K562 (cell line): Measurements from ENCODE around the gene PRUNE1. TPM values are rescaled to one million over a fixed set of nuclear protein-coding genes. Genes with fewer than 3 reads are reported as not detected.
A peak's percentile ranks its signal among the peaks of the same experiment; 100 is the strongest.

Experiments used
- ATAC-seq: fragments of 200-7000 bp; cut with Tn5 transposase; 3 replicates; pipeline ENCODE4 v1.9.1; 2020; ENCODE audit warnings: moderate library complexity
- BruUV-seq: library from RNA; stranded (reverse); fragments of 400-500 nt; replicated peaks from 2 replicates; lab custom pipeline; 2021; lab: Mats Ljungman, UMichigan
- CTCF ChIA-PET: fragments of 300-600 bp; formaldehyde crosslinking; extraction: SDS; loops from one replicate; lab custom pipeline; 2021; ENCODE audit warnings: low intra/inter-chr PET ratio; lab: Yijun Ruan, JAX
- POLR2A ChIA-PET: fragments of 300-600, 350-650 bp; sonication (Branson Sonifier 250); formaldehyde crosslinking; extraction: SDS; loops from one replicate; lab custom pipeline; 2021; ENCODE audit warnings: antibody characterized with exemption, inconsistent platforms; lab: Yijun Ruan, JAX
- DNase-seq, 4 experiments: peaks; one replicate each; pipeline versions ENCODE4 v3.0.0 to v3.0.0-alpha.2; 2011 to 2018; ENCODE audit warnings: low spot score in 3 of 4, mixed read lengths in 3 of 4; ENCODE audit errors: extremely low read depth in 1 of 4
- FAIRE-seq: peaks from 2 replicates; lab custom pipeline; 2011; peaks lifted over from hg19 to GRCh38; lab: Jason Lieb, UNC
- H2AFZ ChIP-seq: 2 replicates; pipeline ENCODE4 v1.6.0; 2011; ENCODE audit warnings: low read depth, low read length, control low read depth, inconsistent platforms
- H3K27ac ChIP-seq: fragments of 200-600 bp; 3 replicates; pipeline ENCODE4 v1.8.0; 2011; ENCODE audit warnings: low read depth, mild to moderate bottlenecking, control low read depth, inconsistent platforms, low read length, moderate library complexity, mixed read lengths; ENCODE audit errors: extremely low read depth
- H3K27me3 ChIP-seq, 2 experiments: fragments of 300-600 bp in 1 of 2; 2 replicates in 1 of 2; 3 replicates in 1 of 2; pipeline versions ENCODE4 v1.6.0 to v1.8.0; 2011; ENCODE audit warnings: inconsistent platforms in 2 of 2, low read length in 2 of 2, mild to moderate bottlenecking in 1 of 2, mixed read lengths in 1 of 2, moderate library complexity in 1 of 2; ENCODE audit not compliant: control insufficient read depth in 2 of 2, insufficient read depth in 2 of 2
- H3K36me3 ChIP-seq: fragments of 300-600 bp; 3 replicates; pipeline ENCODE4 v1.8.0; 2011; ENCODE audit warnings: mild to moderate bottlenecking, low read length, inconsistent platforms; ENCODE audit not compliant: control insufficient read depth, insufficient read depth
- H3K4me1 ChIP-seq, 2 experiments: fragments of 200-600 bp in 1 of 2; replicated peaks in 1 of 2; 2 replicates in 1 of 2; 3 replicates in 1 of 2; pipeline versions ENCODE4 v1.5.1 to v1.8.0; 2011; ENCODE audit warnings: inconsistent platforms in 2 of 2, low read length in 2 of 2, mild to moderate bottlenecking in 1 of 2, mixed read lengths in 1 of 2, moderate library complexity in 1 of 2; ENCODE audit not compliant: control insufficient read depth in 2 of 2, insufficient read depth in 2 of 2
- H3K4me2 ChIP-seq: 2 replicates; pipeline ENCODE4 v1.6.1; 2011; ENCODE audit warnings: low read length, control low read depth, inconsistent platforms, mixed read lengths; ENCODE audit not compliant: insufficient read depth
- H3K4me3 ChIP-seq: fragments of 200-600 bp; sonication (generic), shearing (Covaris generic); 2 replicates; pipeline ENCODE4 v1.5.1; 2016; ENCODE audit warnings: control low read depth, inconsistent platforms
- H3K79me2 ChIP-seq: fragments of 200-600 bp; 3 replicates; pipeline ENCODE4 v1.8.0; 2011; ENCODE audit warnings: low read length, inconsistent platforms; ENCODE audit not compliant: control insufficient read depth, insufficient read depth
- H3K9ac ChIP-seq, 2 experiments: 2 replicates each; pipeline versions ENCODE4 v1.6.0 to v1.6.1; 2011; ENCODE audit warnings: low read depth in 2 of 2, low read length in 2 of 2, control low read depth in 1 of 2, inconsistent platforms in 1 of 2, mild to moderate bottlenecking in 1 of 2, mixed read lengths in 1 of 2; ENCODE audit not compliant: insufficient read depth in 1 of 2
- H3K9me1 ChIP-seq: one replicate; pipeline ENCODE4 v1.6.0; 2011; ENCODE audit warnings: inconsistent platforms, mild to moderate bottlenecking, low read length, moderate library complexity; ENCODE audit not compliant: control insufficient read depth, insufficient read depth
- H3K9me3 ChIP-seq: replicated peaks from 2 replicates; pipeline ENCODE4 v1.5.1; 2011; ENCODE audit warnings: low read depth, low read length, inconsistent platforms; ENCODE audit not compliant: control insufficient read depth, insufficient read depth
- H4K20me1 ChIP-seq: replicated peaks from 2 replicates; pipeline ENCODE4 v1.6.1; 2011; ENCODE audit warnings: low read length, inconsistent platforms, mixed read lengths; ENCODE audit not compliant: control insufficient read depth, insufficient read depth
- CGGBP1 ChIP-seq: fragments of 250-450 bp; sonication (Bioruptor Pico); IDR thresholded peaks from 2 replicates; pipeline ENCODE4 v1.9.0; 2021; ENCODE audit warnings: mild to moderate bottlenecking
- CTBP1 ChIP-seq: fragments of 450-650 bp; IDR thresholded peaks from 2 replicates; pipeline ENCODE4 v1.6.1; 2016; ENCODE audit warnings: borderline replicate concordance
- DACH1 ChIP-seq: fragments of 450-650 bp; IDR thresholded peaks from 2 replicates; pipeline ENCODE4 v1.6.1; 2018; ENCODE audit not compliant: partially characterized antibody
- ESRRA ChIP-seq: fragments of 450-650 bp; IDR thresholded peaks from 2 replicates; pipeline ENCODE4 v1.6.1; 2014; ENCODE audit warnings: low read depth, mild to moderate bottlenecking, moderate library complexity, borderline replicate concordance
- EWSR1 ChIP-seq: fragments of 450-650 bp; IDR thresholded peaks from 2 replicates; pipeline ENCODE4 v1.6.1; 2018; ENCODE audit warnings: borderline replicate concordance, mild to moderate bottlenecking, low read depth, moderate library complexity; ENCODE audit not compliant: partially characterized antibody
- KAT7 ChIP-seq: sonication (generic); formaldehyde crosslinking; IDR thresholded peaks from 2 replicates; pipeline ENCODE4 v1.8.0; 2022; ENCODE audit warnings: missing genetic modification reagents, mild to moderate bottlenecking, borderline replicate concordance
- KDM5B ChIP-seq: fragments of 200-600 bp; sonication (generic); IDR thresholded peaks from 2 replicates; pipeline ENCODE4 v1.6.1; 2012; ENCODE audit warnings: low read depth, mild to moderate bottlenecking, moderate library complexity, low read length, control low read depth, inconsistent platforms; ENCODE audit not compliant: insufficient replicate concordance
- KLF16 ChIP-seq: IDR thresholded peaks from 2 replicates; pipeline ENCODE4 v1.6.1; 2016; ENCODE audit warnings: antibody characterized with exemption
- NELFE ChIP-seq: IDR thresholded peaks from 2 replicates; pipeline ENCODE4 v1.6.1; 2011; ENCODE audit warnings: mild to moderate bottlenecking; ENCODE audit not compliant: insufficient read depth, insufficient read length
- NRF1 ChIP-seq, 2 experiments: fragments of 450-650 bp; IDR thresholded peaks in 1 of 2; conservative IDR thresholded peaks in 1 of 2; 2 replicates each; pipeline ENCODE4 v1.6.1; 2014; ENCODE audit warnings: mild to moderate bottlenecking in 2 of 2
- PHF21A ChIP-seq: fragments of 450-650 bp; IDR thresholded peaks from 2 replicates; pipeline ENCODE4 v1.6.1; 2017; ENCODE audit warnings: low read depth, borderline replicate concordance
- POLR2B ChIP-seq: fragments of 450-650 bp; IDR thresholded peaks from 2 replicates; pipeline ENCODE4 v1.6.1; 2018; ENCODE audit warnings: low read depth; ENCODE audit not compliant: partially characterized antibody
- TEAD1 ChIP-seq, 2 experiments: fragments of 450-650 bp in 1 of 2; sonication (generic) in 1 of 2; formaldehyde crosslinking; IDR thresholded peaks; 2 replicates each; pipeline versions ENCODE4 v1.4.0 to v1.8.0; 2020 to 2022; ENCODE audit warnings: mild to moderate bottlenecking in 2 of 2, missing genetic modification reagents in 1 of 2
- TGIF2 ChIP-seq: sonication (generic); formaldehyde crosslinking; IDR thresholded peaks from 2 replicates; pipeline ENCODE4 v1.8.1; 2022; ENCODE audit warnings: mild to moderate bottlenecking, missing genetic modification reagents, moderate library complexity
- USF2 ChIP-seq: sonication (generic); formaldehyde crosslinking; IDR thresholded peaks from 2 replicates; pipeline ENCODE4 v1.5.0; 2020; ENCODE audit warnings: missing genetic modification reagents
- ZBTB26 ChIP-seq: fragments of 450-650 bp; formaldehyde crosslinking; IDR thresholded peaks from 2 replicates; pipeline ENCODE4 v1.4.0; 2022; ENCODE audit warnings: missing genetic modification characterization
- ZNF551 ChIP-seq: fragments of 250-450 bp; sonication (Bioruptor Pico); IDR thresholded peaks from 2 replicates; pipeline ENCODE4 v1.5.0; 2021; ENCODE audit warnings: mild to moderate bottlenecking, moderate library complexity
- ZNF764 ChIP-seq: fragments of 250-450 bp; sonication (Bioruptor Pico); IDR thresholded peaks from 2 replicates; pipeline ENCODE4 v1.4.0; 2020; ENCODE audit warnings: low read depth, mild to moderate bottlenecking, moderate library complexity
- ZNF766 ChIP-seq: fragments of 200-800 bp; sonication (Bioruptor generic); conservative IDR thresholded peaks from 2 replicates; pipeline ENCODE4 v1.6.1; 2016; ENCODE audit warnings: missing genetic modification characterization, missing compliant biosample characterization
- ZNF79 ChIP-seq: fragments of 250-450 bp; sonication (Bioruptor Pico); IDR thresholded peaks from 2 replicates; pipeline ENCODE4 v1.4.0; 2020; ENCODE audit warnings: low read depth, mild to moderate bottlenecking, moderate library complexity
- WGBS: fragments of 100-300 bp; shearing (Covaris generic); methylation state at CpG from one replicate; pipeline ENCODE4 v1.1.6; 2016; ENCODE audit warnings: low coverage, mixed read lengths; ENCODE audit not compliant: insufficient coverage; ENCODE audit errors: missing lambda C conversion rate; 5-methylcytosine and 5-hydroxymethylcytosine counted together
- in situ Hi-C: fragments of 300-500 bp; cut with MboI; formaldehyde crosslinking; loops from 4 replicates; pipeline ENCODE4 v1.15.0; 2018; ENCODE audit warnings: inconsistent platforms, mixed read lengths
- intact Hi-C: fragments of 100-400 bp; cut with micrococcal nuclease; formaldehyde crosslinking; loops from 2 replicates; pipeline ENCODE4 v1.14.2; 2022
- polyA plus RNA-seq, 8 experiments: library from polyadenylated mRNA; depleted of rRNA in 4 of 8; stranded (reverse) in 5 of 8; unstranded in 3 of 8; fragments of >200 nt; fragmentation: Nextera tagmentation in 2 of 8; fragmentation: Illumina TruSeq in 1 of 8; extraction: Ambion mirVana in 2 of 8; extraction: Trizol in 1 of 8; gene quantifications; 2 replicates each; pipeline versions ENCODE4 v1.2.1 to v1.2.3, GENCODE V29; 2011 to 2014; ENCODE audit warnings: inconsistent platforms in 1 of 8, missing spikeins in 1 of 8
- total RNA-seq, 7 experiments: library from RNA; depleted of rRNA in 6 of 7; stranded (reverse); fragments of >200 nt in 6 of 7; fragmentation: Illumina TruSeq in 2 of 7; extraction: Trizol in 2 of 7; gene quantifications; 2 replicates each; pipeline versions ENCODE4 v1.2.1 to v1.2.3, GENCODE V29; 2011 to 2021; ENCODE audit warnings: low replicate concordance in 1 of 7

PRUNE1 gene
- total and polyA plus RNA-seq, 9 of the 15 experiments (the other 6 are each of a cell fraction or from before 2014, with no cell fraction given): 16.7 to 48.3 (median 26.2) TPM

DNA sequence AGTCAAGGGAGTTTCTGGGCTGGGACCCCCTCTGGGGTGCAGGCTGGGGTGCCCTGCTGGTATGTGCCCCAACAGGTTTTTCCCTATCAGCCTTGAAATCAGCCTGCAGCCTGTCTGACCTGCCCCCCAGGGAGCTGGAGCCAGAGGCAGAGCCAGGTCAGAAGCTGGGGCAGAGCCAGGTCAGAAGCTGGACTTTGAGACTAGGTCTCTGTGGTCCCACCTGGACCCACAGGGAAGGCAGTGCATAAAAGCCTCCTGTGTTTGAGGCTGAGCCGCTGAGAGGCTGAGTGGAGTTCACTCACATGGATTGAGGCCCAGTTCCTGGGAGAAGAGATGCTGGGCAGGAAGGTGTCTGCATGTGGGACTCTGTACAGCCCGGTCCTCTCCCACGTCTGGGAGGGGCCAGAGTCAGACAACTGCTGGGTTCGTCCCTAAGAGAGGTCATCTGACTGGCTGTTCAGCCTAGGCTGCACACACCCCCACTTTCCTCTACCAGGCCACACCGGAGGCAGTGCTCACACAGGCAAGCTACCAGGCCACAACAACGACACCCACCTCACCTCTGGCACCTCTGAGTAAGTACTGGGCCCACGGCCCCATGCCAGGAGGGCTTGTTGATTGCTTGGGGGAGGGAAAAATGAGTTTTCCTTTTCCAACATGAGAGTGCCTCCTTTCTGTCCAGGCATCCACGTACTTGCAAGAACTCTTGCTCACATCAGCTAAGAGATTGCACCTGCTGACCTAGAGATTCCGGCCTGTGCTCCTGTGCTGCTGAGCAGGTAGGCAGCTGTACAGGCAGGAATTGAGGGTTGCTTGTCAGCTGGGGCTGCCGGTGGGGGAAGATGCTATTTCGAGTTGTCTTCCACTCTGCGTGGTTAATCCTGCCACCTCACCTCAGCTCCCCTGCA, 26.2 kb upstream of the PRUNE1 start, which contains the start of gene ANXA9:
ANXA9 (plus strand) TSS at position 488 of the 908 bp plus-strand sequence. CDS start 814 bp downstream, outside the sequence.
- in situ Hi-C loops (no loop called here), intact Hi-C loops (no loop called here)
- Histone ChIP-seq H3K79me2 (no peaks in the 10 kb centered on the region; the same call in 2 of the 3 replicates), H3K4me2 (peak within 1 kb of the TSS; percentile 61), H3K9me3 (no peaks in the 10 kb centered on the region), H2AFZ (peak within 1 kb of the TSS; percentile 96), H3K27me3 (no peaks in the 10 kb centered on the region), H3K4me3 (no peak within 1 kb of the TSS), H3K9ac (peak within 1 kb of the TSS in 1 of 2 experiments; percentile 80; a peak in 2 of 4 replicates), H3K4me1 (peaks cover 42 to 47% of the 10 kb centered on the region in 2 experiments), H3K36me3 (no peaks in the 10 kb centered on the region), H3K9me1 (peaks cover 2% of the 10 kb centered on the region), H4K20me1 (no peaks in the 10 kb centered on the region), H3K27ac (0 out of 3 replicates have a peak within 1 kb of the TSS, but pooled peaks have one; percentile 2)
- peak; percentile 85 for ATAC-seq
- CTCF ChIA-PET: no interaction called here
- DNase-seq: peak; percentile 78 to 83 (median 78)
- POLR2A ChIA-PET: interaction anchor here (0.5 to 1.5 kb wide), 14 partner anchors 11 to 722 kb away, joined by 3 to 6 read pairs (median 3); partner anchors contain the start of genes ENSA, GOLPH3L and MINDY1
- no TSS peak for BruUV-seq
- FAIRE-seq: peak; percentile 94
- WGBS: 36% methylated on average over 12 of the region's 12 CpGs
- TF ChIP-seq POLR2B: no peak
- TF ChIP-seq ZNF79 (CRISPR knock-in tag): no peak
- peak; percentile 15; the same call in 1 of the 2 replicates for TF ChIP-seq ESRRA
- no peak for TF ChIP-seq TGIF2 (CRISPR knock-in tag)
- no peak for TF ChIP-seq CGGBP1
- TF ChIP-seq DACH1: no peak
- 0 out of 2 replicates have a peak, but pooled peaks have one; percentile 14 for TF ChIP-seq USF2 (CRISPR knock-in tag)
- no peak for TF ChIP-seq EWSR1
- no peak for TF ChIP-seq ZNF766 (CRISPR knock-in tag)
- no peak for TF ChIP-seq PHF21A
- TF ChIP-seq NRF1 (conservative IDR thresholded peaks at IDR 0.05 in 1 of 2, IDR thresholded peaks at IDR 0.05 in 1 of 2): peak; percentile 13 to 33; a peak in 1 of 4 replicates
- TF ChIP-seq ZNF551 (CRISPR knock-in tag): no peak
- no peak for TF ChIP-seq ZNF764 (CRISPR knock-in tag)
- TF ChIP-seq KAT7 (CRISPR knock-in tag): no peak
- TF ChIP-seq NELFE: no peak
- no peak for TF ChIP-seq KDM5B
- no peak for TF ChIP-seq TEAD1 (CRISPR knock-in tag; IDR thresholded peaks at IDR 0.05)
- TF ChIP-seq ZBTB26 (CRISPR knock-in tag): no peak
- peak; percentile 39; the same call in 1 of the 2 replicates for TF ChIP-seq CTBP1
- TF ChIP-seq KLF16: no peak
